Suprapubic skin (tissue), 4 donors: ENCODE results near the gene FAM237A. TPM values are rescaled to one million over a fixed set of nuclear protein-coding genes. Genes with fewer than 3 reads are reported as not detected.

Experiments
- DNase-seq, 2 donors: peaks; one replicate each; pipeline ENCODE4 v3.0.0-alpha.2; 2019; ENCODE audit warnings: low spot score in 2 of 2
- H3K27ac ChIP-seq: fragments of 200-600 bp; sonication (generic); one replicate; pipeline ENCODE4 v1.5.1; 2019
- H3K27me3 ChIP-seq: fragments of 200-600 bp; sonication (generic); one replicate; pipeline ENCODE4 v1.5.1; 2019
- H3K36me3 ChIP-seq: fragments of 200-600 bp; sonication (generic); one replicate; pipeline ENCODE4 v1.5.1; 2019
- H3K4me1 ChIP-seq: fragments of 200-600 bp; sonication (generic); one replicate; pipeline ENCODE4 v1.5.1; 2019
- H3K4me3 ChIP-seq: fragments of 200-600 bp; sonication (generic); one replicate; pipeline ENCODE4 v1.5.1; 2019; ENCODE audit warnings: mild to moderate bottlenecking
- H3K9me3 ChIP-seq: fragments of 200-600 bp; sonication (generic); one replicate; pipeline ENCODE4 v1.5.1; 2019
- CTCF ChIP-seq, 2 donors: fragments of 200-600 bp in 1 of 2; fragments of 450-650 bp in 1 of 2; sonication (generic) in 1 of 2; IDR thresholded peaks; one replicate each; pipeline ENCODE4 v1.5.1; 2016 to 2019; ENCODE audit warnings: antibody characterized with exemption in 2 of 2, mild to moderate bottlenecking in 1 of 2, moderate library complexity in 1 of 2
- EP300 ChIP-seq: sonication (generic); formaldehyde crosslinking; IDR thresholded peaks from one replicate; pipeline ENCODE4 v1.6.1; 2017; ENCODE audit warnings: antibody characterized with exemption
- POLR2A ChIP-seq, 2 donors: fragments of 450-650 bp; IDR thresholded peaks; one replicate each; pipeline ENCODE4 v1.6.1; 2017; ENCODE audit warnings: antibody characterized with exemption in 2 of 2, mild to moderate bottlenecking in 2 of 2, moderate library complexity in 2 of 2
- POLR2AphosphoS5 ChIP-seq, 3 donors: sonication (generic); formaldehyde crosslinking; IDR thresholded peaks; one replicate each; pipeline ENCODE4 v1.6.1; 2017; ENCODE audit warnings: antibody characterized with exemption in 3 of 3
- WGBS: methylation state at CpG from one replicate; pipeline ENCODE4 v1.1.5; 2018; 5-methylcytosine and 5-hydroxymethylcytosine counted together
- total RNA-seq, 4 donors: library from RNA; depleted of rRNA; stranded (reverse); fragments of >200 nt; gene quantifications; one replicate each; pipeline ENCODE4 v1.1.0, GENCODE V29; 2016

Gene FAM237A
- total RNA-seq, 4 donors from 2014 or later, result not detected

GRCh38 chr2:206626108-206626507 lies 16.2 kb upstream of the FAM237A start:
- Histone ChIP-seq H3K27me3 (no peaks in the 10 kb centered on the region), H3K9me3 (no peaks in the 10 kb centered on the region), H3K27ac (no peak overlapping the region), H3K4me3 (no peak overlapping the region), H3K36me3 (no peaks in the 10 kb centered on the region), H3K4me1 (peaks cover 5% of the 10 kb centered on the region)
- DNase-seq, result no peak
- WGBS, result 76% methylated on average over 2 of the region's 2 CpGs
- TF ChIP-seq CTCF (IDR thresholded peaks at IDR 0.05) (no peak), POLR2AphosphoS5 (IDR thresholded peaks at IDR 0.05) (no peak), EP300 (no peak)

- no peak for DNase-seq
- H3K27me3 ChIP-seq, result no peaks in the 10 kb centered on the region
- no peak overlapping the region for H3K27ac ChIP-seq
- no peak overlapping the region for H3K4me3 ChIP-seq
- TF ChIP-seq EP300 (no peak), POLR2A (IDR thresholded peaks at IDR 0.05) (no peak), CTCF (IDR thresholded peaks at IDR 0.05) (no peak), POLR2AphosphoS5 (IDR thresholded peaks at IDR 0.05) (no peak)
- no peaks in the 10 kb centered on the region for H3K4me1 ChIP-seq
- H3K36me3 ChIP-seq, result no peaks in the 10 kb centered on the region
- H3K9me3 ChIP-seq, result no peaks in the 10 kb centered on the region
Measured at GRCh38 chr2:206627632-206628031, 14.7 kb upstream of the FAM237A start.

- WGBS, result 58% methylated on average over 3 of the region's 3 CpGs
- DNase-seq, result no peak
- H3K27ac ChIP-seq, result no peak overlapping the region
- no peak overlapping the region for H3K4me3 ChIP-seq
- H3K9me3 ChIP-seq, result no peaks in the 10 kb centered on the region
- H3K36me3 ChIP-seq, result no peaks in the 10 kb centered on the region
- TF ChIP-seq POLR2A (IDR thresholded peaks at IDR 0.05), result no peak
- no peak for TF ChIP-seq CTCF (IDR thresholded peaks at IDR 0.05)
- TF ChIP-seq EP300, result no peak
- TF ChIP-seq POLR2AphosphoS5 (IDR thresholded peaks at IDR 0.05), result no peak
- no peaks in the 10 kb centered on the region for H3K4me1 ChIP-seq
- H3K27me3 ChIP-seq, result no peaks in the 10 kb centered on the region
Measured at GRCh38 chr2:206631340-206631739, 10.9 kb upstream of the FAM237A start.

- no peak overlapping the region for H3K4me3 ChIP-seq
- WGBS, result 70% methylated on average over 1 of the region's 1 CpG
- H3K27me3 ChIP-seq, result peaks cover 2% of the 10 kb centered on the region
- DNase-seq, result no peak
- no peaks in the 10 kb centered on the region for H3K9me3 ChIP-seq
- TF ChIP-seq POLR2AphosphoS5 (IDR thresholded peaks at IDR 0.05) (no peak), POLR2A (IDR thresholded peaks at IDR 0.05) (no peak), EP300 (no peak), CTCF (IDR thresholded peaks at IDR 0.05) (no peak)
- no peaks in the 10 kb centered on the region for H3K4me1 ChIP-seq
- no peak overlapping the region for H3K27ac ChIP-seq
- no peaks in the 10 kb centered on the region for H3K36me3 ChIP-seq
Measured at GRCh38 chr2:206635015-206635414, 7.3 kb upstream of the FAM237A start.

GRCh38 chr2:206639636-206640035 lies 2.7 kb upstream of the FAM237A start:
- H3K36me3 ChIP-seq, result no peaks in the 10 kb centered on the region
- no peak overlapping the region for H3K4me3 ChIP-seq
- peaks cover 24% of the 10 kb centered on the region for H3K27me3 ChIP-seq
- no peak overlapping the region for H3K27ac ChIP-seq
- no peaks in the 10 kb centered on the region for H3K9me3 ChIP-seq
- WGBS, result 33% methylated on average over 2 of the region's 2 CpGs
- TF ChIP-seq EP300 (no peak), CTCF (IDR thresholded peaks at IDR 0.05) (no peak), POLR2AphosphoS5 (IDR thresholded peaks at IDR 0.05) (no peak), POLR2A (IDR thresholded peaks at IDR 0.05) (no peak)
- peaks cover 5% of the 10 kb centered on the region for H3K4me1 ChIP-seq
- no peak for DNase-seq
